ENCODE results near the gene MAGEA8.
"Not testable (repeated sequence)": the region's sequence is repeated elsewhere in the genome, so short reads cannot be mapped to it uniquely, and the experiment has no call there.

The MAGEA8 gene, protein sequence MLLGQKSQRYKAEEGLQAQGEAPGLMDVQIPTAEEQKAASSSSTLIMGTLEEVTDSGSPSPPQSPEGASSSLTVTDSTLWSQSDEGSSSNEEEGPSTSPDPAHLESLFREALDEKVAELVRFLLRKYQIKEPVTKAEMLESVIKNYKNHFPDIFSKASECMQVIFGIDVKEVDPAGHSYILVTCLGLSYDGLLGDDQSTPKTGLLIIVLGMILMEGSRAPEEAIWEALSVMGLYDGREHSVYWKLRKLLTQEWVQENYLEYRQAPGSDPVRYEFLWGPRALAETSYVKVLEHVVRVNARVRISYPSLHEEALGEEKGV
- 0 reads per million in 3 experiments for total RNA-seq

DNA sequence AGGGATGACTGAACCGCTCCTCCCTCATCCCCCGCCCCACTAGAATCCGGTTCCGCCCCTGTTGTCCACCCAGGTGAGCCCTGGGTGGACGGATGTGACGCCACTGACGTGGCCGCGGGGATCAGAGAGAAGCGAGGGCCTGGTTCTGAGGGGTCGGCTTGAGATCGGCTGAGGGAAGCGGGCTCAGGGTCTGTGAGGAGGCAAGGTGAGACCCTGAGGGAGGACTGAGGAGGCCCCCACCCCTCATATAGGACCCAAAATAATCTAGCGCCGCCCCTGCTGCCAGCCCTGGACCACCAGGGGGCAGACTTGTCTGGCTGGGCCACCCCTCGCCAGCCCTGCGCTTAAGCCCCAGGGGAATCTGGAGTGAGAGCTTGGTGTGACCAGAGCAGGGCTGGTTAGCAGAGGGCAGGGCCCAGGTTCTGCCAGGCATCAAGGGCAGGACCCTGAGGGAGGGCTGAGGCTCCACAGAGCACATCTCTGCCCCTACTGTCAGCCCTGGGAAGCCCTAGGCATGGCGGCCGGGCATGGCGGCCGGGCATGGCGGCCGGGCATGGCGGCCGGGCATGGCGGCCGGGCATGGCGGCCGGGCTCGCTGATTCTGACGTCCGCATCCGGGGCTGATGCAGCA, at the start of gene MAGEA8:
TSS of gene MAGEA8 (plus strand) at position 103 of the 631 bp plus-strand sequence. CDS start 3,090 bp downstream, outside the sequence.
- no peak for DNase-seq

DNA sequence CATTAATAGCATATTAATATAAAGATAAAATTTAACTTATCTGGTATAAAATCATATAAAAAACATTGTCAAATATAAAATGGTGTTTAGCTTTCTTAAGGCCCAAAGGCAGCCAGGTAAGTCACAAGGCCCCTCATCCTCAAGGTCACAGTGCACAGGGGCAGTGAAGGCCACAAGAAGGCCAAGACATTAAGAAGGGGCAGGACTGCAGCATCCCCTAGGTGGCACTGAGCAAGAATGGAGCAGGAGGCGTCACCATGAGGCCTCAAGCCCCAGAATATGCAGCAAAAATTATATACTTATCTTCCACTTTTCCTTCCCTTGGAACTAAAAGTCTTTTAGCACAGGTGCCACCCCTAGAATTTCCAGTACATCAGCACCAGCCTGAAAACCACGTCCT, 49.5 kb upstream of the MAGEA8 start:
- DNase-seq: no peak

DNA sequence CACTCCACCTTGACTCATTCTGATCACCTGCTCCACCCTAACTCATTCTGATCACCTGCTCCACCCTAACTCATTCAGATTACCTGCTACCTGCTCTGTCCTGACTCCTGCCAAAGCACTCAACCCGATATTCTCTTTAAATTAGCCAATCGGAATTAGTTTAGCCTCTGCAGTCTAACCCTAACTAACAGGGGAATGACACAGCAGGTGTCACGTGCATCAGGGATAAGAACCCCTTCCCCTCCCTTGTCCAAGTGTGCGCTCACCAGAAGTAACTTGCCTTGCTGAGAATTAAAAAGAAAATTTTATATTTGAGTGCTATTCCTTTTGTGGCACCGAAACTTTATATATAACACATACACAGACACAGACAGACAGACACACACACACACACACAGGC, 44.3 kb upstream of the MAGEA8 start:
- not testable (repeated sequence) for DNase-seq

DNA sequence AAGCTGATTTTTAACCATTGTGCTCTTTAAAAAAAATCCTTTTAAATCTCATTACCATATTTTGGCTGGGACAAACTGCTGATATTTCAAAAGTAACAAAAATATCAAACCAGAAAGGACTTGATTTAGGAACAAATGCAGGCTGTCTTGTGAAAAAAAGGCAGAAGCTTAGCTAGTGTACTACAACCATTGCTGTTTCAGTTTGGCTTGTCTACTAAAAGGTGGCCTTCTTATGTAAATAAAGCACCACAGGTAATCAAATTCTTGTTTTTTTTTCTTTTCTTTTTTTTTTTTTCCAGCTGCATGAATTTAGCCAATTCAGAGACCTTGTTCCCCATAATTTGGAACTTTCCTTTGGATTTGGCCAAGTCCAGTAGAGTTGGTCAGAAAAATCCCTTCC, 43.8 kb upstream of the MAGEA8 start:
- no peak for DNase-seq

DNA sequence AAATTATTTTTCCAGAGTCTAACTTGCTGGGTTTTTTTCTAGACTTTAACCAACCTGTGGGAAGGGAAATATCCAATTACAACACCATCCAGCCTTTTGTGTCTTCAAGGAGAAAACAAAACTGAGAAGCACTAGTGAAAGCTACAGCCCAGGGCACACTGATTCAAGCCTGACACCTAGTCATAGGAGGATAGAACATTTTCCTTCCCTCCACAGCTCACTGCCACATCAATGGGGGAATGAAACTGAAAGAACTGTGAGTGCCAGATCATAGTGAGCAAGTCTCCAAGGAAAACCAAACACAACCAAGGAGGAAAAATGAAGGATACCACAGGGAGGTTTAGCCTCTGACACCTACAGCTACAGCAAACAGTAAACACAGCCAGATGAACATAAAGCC, 43.3 kb upstream of the MAGEA8 start:
- no peak for DNase-seq

DNA sequence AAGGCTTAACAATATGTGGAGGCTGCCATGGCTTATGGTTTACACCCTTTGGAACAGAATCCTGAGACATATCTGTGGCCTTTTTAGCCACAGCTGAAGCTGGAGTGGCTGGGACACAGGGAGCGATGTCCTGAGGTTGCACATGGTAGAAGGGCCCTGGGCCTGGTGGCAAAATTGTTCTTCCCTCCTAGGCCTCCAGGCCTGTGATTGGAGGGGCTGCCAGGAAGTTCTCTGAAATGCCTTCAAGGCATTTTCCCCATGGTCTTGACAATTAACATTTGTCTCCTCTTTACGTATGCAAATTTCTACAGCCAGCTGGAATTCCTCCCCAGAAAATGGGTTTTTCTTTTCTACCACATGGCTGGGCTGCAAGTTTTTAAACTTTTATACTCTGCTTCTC, 39.1 kb upstream of the MAGEA8 start:
- DNase-seq: no peak

DNA sequence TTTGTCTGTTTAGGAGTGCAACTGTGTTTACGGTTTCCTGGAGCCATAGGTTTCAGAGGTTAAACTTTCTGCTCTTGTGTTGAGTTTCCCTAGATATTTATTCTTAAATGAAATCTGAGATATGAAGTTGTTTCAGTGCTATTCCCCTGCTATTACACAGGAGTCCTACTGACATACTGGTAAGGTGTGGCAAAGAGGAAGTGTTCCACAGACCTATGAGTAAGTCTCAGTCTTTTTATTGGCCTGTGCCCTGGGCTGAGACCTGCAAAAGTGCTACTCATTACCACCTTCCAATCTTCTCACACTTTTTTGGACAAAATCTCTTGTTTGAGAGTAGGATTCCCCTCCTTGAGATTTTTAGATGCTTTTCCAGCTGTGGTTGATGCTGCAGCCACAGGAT, 35.6 kb upstream of the MAGEA8 start:
- no peak for DNase-seq

DNA sequence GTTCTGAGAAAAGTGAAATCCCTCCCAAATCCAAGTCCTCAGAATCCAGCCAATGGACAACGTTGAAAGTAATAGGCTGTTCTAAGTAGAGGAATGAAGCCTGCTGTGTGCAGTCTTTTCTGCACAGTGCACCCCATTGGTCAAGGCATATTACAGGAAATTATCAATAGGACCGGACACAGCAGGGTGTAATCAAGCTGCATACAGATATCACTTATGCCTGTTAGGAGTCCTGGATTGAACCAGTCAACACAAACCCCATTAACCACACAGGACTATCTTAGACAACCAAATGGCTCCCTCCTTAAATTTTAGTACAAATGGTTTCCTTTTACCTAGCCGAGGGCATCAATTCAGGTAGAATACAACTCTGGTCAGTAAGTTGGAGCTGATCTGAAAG, 34.2 kb upstream of the MAGEA8 start:
- no peak for DNase-seq

DNA sequence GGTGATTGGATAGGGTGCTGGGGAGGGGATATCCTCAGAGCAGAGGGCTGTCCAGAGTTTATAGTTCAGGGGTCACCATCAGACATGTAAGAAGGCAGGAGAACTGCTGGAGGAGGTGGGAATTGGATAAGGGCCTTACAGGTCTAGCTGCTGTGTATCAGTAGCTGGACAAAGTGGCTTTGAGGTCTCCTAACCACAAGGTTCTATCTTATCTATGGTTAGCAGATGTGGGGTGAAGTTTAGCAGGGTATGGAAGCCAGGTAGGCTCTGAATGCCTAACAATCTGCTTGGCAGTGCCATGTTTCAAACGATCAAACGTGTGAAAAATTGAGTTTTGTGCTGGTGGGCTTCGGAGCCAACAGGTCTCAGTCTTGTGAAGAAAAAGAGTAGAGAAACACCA, 32.1 kb upstream of the MAGEA8 start:
- DNase-seq: no peak

DNA sequence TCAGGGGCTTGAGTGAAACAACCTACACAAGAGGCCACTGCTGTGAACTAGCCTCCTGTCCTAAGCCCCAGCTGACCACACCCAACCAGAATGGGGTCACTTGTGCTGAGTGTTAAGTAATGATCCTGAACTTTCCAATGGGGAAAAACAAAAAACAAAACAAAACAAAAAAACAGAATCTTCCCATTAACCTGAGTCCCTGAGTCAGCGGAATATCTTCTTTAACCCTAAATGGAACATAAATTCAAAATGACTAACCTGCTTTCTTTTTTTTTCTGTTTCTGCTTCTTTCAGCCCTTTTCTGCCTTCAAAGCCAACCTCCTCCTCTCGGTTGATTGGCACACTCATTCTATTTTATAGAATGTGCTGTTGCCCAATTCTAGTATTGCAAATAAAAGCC, 31.2 kb upstream of the MAGEA8 start:
- DNase-seq: no peak

DNA sequence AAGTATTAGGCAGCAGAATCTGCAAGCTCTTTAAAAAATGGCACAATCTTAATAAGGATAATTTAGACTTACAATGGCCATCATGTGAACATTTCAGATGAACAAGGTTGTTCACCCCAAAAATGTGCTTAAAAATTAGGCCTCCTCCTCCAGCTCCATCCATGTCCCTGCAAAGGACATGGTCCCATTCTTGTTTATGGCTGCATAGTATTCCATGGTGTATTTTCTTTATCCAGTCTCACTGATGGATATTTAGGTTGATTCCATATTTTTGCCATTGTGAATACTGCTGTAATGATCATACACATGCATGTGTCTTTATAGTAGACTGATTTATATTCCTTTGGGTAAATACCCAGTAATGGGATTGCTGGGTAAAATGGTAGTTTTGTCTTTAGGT, 29.1 kb upstream of the MAGEA8 start:
- DNase-seq: no peak

DNA sequence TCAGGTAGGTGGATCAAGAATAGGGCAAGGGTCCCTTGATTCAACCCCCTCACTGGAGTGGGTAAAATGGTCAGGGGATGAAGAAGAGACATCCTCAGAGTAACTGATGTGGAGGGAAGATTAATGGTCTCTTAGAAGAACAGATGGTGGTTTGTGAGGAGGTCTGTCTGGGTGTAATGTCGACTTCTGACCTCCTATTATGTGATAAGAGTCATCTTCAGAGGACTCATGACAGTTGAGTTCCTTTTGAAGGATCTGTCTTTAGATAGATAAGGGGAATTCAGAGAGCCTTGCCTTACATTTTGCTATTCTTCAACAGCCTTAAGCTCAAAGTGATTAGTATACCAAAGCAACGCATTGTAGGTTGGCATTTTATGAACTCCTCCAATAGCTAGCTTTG, 27.1 kb upstream of the MAGEA8 start:
- DNase-seq: no peak

DNA sequence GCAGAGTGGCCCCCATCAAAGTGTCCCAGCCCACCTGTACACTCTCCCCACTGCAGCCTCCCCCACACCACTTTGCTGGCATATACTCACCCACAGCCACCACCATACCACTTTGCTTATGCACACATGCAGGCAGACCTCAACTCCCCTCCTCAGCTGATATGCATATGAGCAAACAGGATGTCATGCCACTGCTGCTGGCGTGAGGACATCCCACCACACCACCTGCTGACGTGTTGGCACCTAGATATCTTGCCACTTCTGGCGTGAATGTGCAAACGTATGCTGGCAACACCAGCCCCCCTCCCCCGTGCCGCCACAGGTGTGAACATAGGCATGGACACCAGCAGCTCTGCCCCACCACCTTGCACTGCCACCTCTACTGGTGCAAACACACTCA, 22.4 kb upstream of the MAGEA8 start:
- DNase-seq: no peak

DNA sequence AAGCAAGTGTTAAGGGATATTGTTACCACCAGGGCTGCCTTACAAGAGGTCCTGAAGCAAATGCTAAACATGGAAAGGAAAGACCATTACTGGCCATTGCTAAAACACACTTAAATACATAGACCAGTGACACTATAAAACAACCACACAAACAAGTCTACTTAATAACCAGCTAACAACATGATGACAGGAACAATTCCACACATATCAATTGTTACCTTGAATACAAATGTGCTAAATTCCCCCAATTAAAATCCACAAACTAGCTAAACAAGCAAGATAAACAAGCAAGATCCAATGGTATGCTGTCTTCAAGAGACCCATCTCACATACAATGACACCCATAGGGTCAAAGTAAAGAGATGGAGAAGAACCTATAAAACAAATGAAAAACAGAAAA, 20.5 kb upstream of the MAGEA8 start:
- no peak for DNase-seq

DNA sequence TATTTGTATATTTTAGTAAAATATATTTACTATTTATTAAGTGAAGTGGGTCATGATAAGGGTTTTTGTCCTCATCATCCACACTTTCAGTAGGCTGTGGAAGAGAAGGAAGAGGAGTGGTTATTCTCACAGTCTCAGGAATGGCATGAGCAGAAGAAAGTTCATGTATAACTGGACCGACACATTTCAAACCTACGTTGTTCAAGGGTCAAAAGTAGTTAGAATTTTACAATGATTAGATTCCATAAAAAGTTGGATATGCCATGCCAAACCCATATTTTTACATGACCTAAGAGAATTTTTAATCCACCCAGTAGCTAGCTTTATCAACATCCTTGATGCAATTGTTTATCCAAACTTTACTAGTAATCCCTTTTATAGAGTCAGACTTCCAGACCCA, 15.6 kb upstream of the MAGEA8 start:
- no peak for DNase-seq

DNA sequence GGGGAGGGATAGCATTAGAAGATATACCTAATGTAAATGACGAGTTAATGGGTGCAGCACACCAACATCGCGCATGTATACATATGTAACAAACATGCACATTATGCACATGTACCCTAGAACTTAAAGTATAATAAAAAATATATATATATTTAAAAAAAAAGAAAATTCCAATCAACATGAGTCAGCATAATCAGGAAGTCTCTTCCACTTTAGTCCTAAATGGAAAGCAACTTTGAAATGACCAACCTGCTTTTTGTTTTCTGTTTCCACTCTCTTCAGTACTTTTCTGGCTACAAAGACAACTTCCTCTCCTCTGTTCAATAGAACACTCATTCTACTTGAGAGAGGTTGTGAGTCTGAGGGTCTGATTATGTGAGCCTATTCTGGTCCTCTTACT, 13.5 kb upstream of the MAGEA8 start:
- no peak for DNase-seq

DNA sequence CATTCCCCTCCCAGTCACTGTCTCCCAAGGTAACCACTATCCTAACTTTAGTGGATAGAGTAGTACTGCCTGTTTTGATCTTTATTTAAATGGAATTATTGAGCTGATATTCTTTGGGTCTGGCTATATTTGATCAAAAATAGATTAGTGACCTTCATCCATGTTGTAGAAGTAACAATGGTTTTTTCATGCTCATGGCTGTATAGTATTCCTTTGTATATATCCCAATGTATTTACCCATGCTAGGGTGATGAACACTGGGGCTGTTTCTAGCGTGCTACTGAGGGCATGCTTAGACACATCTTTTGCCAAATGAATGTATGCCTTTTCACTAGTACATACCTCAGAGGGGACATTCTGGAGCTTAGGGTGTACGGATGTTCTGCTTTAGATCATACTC, 10.1 kb upstream of the MAGEA8 start:
- DNase-seq: no peak

DNA sequence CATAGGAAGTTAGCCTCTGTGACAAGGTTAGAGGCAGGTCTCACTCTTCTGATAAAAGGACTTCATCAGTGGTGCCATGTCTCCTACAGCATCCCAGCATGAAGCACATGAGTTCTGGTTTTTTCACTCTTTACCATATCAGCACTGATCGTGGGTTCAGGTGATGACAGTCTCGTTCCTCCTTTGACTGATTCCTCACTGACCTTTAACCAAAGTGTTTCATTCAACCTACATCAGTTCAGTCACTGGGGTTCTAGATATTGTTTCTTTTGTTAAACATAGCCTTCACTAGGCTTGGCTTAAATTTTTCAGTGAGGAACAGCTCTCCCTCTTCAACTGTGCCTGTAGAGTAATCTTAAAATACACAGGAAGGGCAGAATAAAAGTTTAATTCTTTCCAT, 9.6 kb upstream of the MAGEA8 start:
- DNase-seq: no peak

DNA sequence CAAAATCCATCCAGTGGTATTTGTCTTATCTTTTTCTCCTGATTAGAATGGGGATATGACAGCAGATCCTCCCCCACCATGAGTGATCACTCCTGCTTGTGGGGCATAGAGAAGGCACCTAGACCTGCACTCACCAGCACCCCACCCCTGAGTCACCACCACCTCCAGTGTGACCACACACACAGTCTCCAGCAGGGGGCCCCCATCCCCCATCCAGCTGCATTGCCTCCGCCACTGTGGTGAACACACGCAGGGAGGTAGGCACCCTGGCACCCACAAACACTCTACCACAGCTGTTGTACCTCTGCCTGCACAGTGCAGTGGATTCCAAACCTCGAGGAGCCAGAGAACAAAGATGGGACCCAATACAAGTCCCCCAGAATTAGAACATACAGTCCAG, 9.0 kb upstream of the MAGEA8 start:
- peak; percentile 35 for DNase-seq

DNA sequence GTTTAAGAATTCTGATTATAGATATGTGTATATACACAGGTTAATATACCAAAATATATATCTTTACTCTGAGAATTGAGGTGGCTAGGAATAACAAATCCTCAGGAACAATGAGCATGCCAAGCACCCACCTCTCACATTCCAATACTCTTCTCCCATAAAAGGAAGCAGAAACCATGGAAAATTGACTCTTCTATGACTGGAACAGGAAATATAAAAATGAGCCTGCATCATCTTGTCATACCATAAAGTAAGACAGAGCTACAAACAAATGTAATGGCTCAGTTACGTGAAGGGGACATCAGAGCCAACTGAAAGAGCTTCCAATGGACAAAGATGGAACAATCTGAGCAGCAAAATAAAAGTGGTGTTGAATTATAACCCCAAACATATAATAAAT, 3.8 kb upstream of the MAGEA8 start:
- no peak for DNase-seq

DNA sequence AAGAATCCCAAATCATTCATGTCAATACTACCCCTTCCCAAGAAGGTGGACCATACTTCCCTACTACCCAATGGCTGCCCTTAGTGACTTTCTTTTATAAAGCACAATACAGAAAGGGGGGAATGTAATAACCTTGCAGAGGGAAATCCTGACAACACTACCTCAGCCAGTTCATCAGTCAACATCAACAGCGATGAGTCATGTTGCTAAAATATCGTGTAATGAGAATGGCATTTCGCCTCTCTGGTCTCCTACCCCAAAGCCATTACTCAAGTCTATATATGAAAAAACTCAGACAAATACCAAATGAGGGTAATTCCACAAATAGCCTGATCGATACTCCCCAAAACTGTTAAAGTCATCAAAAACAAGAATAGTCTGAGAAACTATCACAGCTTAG, 3.3 kb upstream of the MAGEA8 start:
- DNase-seq: no peak

DNA sequence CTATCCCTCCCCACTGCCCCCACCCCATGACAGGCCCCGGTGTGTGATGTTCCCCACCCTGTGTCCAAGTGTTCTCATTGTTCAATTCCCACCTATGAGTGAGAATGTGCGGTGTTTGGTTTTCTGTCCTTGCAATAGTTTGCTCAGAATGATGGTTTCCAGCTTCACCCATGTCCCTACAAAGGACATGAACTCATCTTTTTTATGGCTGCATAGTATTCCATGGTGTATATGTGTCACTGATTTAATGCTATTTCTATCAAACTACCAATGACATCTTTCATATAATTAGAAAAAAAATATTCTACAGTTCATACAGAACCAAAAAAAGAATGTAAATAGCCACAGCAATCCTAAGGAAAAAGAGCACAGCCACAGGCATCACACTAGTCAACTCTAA, 9.8 kb downstream of the MAGEA8 start:
- DNase-seq: not testable (repeated sequence)

DNA sequence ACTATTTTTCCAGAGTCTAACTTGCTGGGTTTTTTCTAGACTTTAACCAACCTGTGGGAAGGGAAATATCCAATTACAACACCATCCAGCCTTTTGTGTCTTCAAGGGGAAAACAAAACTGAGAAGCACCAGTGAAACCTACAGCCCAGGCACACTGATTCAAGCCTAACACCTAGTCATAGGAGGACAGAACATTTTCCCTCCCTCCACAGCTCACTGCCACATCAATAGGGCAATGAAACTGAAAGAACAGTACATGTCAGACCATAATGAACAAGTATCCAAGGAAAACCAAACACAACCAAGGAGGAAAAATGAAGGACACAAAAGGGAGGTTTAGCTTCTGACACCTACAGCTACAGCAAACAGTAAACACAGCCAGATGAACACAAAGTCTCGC, 17.6 kb downstream of the MAGEA8 start:
- DNase-seq: no peak

DNA sequence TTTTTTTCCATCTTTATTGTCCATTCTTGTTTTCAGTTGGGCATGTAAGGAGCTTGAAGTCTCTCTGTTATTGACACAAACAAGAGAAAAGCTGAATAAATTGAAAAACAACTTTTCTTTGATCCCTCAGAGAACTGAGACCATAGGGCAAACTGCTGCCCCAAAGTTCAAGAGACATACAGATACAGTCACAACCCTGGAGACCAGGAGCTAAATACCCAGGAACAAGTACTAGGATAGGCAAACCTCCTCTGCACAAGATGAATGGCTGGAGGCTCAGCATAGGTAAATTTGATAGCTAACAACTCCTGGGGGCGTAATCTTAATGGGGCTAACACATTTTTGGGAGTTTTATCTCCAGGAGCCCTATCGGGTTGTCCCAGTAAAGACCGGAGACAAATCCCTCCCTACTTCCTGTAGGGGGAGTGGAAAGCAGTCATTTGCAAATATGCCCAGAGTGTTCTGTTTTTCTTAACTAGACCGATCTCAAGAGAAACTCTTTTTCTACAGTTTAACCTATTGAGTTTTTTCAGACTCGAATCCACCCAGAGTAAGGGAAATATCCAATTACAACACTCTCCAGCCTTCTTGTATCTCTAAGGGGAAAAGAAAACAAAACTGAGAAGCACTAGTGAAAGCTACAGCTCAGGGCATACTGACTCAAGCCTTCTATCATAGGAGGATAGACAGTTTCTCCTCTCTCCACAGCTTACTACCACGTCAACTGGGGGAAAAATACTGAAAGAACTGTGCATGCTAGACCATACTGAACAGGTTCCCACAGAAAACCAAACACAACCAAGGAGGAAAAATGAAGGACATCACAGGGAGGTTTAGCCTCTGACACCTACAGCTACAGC, 23.1 kb downstream of the MAGEA8 start:
- DNase-seq: no peak
